Measurements from ENCODE around the gene SULT1A1.
"Not testable (repeated sequence)": the region's sequence is repeated elsewhere in the genome, so short reads cannot be mapped to it uniquely, and the experiment has no call there.

Gene SULT1A1

GRCh38 chr16:28566233-28566925, 43.5 kb downstream of the SULT1A1 start:
- in situ Hi-C loops (cut with MboI; ENCODE audit: low sequenced_read_pairs), result not testable (repeated sequence)

GRCh38 chr16:28563218-28563617, 46.6 kb downstream of the SULT1A1 start:
- in situ Hi-C loops (cut with MboI; ENCODE audit: low sequenced_read_pairs), result no loop called here

GRCh38 chr16:28562199-28562598, 47.6 kb downstream of the SULT1A1 start:
- in situ Hi-C loops (cut with MboI; ENCODE audit: low sequenced_read_pairs), result no loop called here

- in situ Hi-C loops (cut with MboI; ENCODE audit: low sequenced_read_pairs), result no loop called here
Observed at GRCh38 chr16:28561557-28562187, 48.2 kb downstream of the SULT1A1 start.

DNA sequence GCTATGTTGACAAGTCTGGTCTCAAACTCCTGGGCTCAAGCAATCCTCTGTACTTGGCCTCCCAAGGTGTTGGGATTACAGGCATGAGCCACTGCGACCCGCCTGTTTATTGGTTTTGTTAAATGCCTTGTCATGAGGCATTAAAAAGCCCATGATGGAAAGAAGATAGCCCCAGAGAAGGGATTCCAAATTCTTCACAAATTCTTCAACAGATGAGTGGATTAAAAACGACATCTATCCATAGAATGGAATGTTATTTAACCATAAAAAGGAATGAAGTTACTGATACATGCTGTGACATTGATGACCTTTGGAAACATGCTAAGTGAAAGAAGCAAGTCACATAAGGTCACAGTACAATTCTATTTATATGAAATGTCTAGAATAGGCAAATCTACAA, 51.4 kb downstream of the SULT1A1 start:
- in situ Hi-C loops (cut with MboI; ENCODE audit: low sequenced_read_pairs), result no loop called here

DNA sequence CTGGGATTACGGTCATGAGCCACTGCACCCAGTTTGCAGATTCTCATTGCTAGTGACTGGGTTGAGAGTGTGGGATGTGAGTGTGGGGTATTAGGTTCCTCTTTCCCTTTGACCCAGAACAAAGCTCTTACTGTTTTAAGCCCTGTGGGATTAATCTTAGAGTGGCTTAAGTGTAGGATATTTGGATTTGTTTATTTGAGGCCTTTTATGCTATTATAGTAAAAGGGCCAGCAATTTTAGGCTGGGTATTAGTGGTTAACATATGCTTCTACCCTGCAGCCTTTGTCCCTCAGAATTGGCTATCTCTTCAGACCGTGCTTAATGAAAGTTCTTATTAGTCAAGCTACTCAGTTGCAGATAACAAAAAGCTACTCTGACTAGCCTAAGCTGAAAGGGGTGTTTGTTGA, 52.9 kb downstream of the SULT1A1 start:
- in situ Hi-C loops (cut with MboI; ENCODE audit: low sequenced_read_pairs), result no loop called here

DNA sequence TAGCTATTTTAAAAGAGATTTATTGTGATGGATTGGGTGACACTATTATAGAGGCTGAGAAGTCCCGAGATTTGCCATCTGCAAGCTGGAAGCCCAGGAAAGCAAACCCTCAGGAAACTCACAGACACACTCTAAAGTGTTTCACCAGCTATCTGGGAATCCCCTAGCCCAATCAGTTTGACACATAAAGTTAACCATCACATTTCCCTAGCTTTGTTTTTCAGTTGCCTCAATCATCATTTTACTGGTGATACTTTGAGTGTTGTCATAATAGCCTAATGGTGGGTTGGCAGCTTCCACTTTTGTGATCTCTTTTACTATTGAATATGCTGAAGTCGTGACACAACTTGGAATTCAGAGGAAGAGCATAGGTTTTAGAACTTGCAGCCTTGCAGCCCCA, 54.3 kb downstream of the SULT1A1 start:
- in situ Hi-C loops (cut with MboI; ENCODE audit: low sequenced_read_pairs), result no loop called here
